ENCODE data around the gene ARF4. TPM values are rescaled to one million over a fixed set of nuclear protein-coding genes. Genes with fewer than 3 reads are reported as not detected.

The ARF4 gene
- total RNA-seq, 2 donors from 2014 or later: 213 to 250 TPM

DNA sequence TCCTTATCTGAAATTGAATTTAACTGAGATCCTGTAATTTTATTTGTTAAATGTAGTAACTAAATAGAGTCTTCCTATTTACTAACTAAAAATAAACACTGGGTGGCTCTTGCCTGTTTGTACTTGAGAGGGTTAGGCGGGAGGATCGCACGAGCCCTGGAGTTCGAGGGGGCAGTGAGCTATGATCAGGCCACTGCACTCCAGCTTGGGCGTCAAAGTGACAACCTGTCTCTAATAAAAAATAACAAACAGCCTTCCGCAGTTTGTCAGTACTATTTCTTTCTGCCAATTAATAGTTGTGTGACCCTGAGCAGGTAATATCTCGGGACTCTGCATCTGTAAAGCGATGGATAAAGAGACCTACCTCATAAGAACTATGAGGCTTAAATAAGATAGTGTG lies 41.8 kb downstream of the ARF4 start:
- Histone ChIP-seq H3K27me3 (no peaks in the 10 kb centered on the region), H3K9ac (ENCODE audit: low read depth in 2 of 2, low read length in 2 of 2) (peak overlapping the region; percentile 94 to 97), H3K4me3 (peak overlapping the region; percentile 62), H3K27ac (peak overlapping the region; percentile 85), H3K36me3 (no peaks in the 10 kb centered on the region), H3K9me3 (no peaks in the 10 kb centered on the region), H3K4me1 (peaks cover 3% of the 10 kb centered on the region)
- intact Hi-C loops (cut with DNase I): loop anchor here (5.0 kb wide), 1 partner anchor 42 kb away; the partner anchor contains the start of gene ARF4
- DNase-seq: no peak
- TF ChIP-seq, protein P1, sequence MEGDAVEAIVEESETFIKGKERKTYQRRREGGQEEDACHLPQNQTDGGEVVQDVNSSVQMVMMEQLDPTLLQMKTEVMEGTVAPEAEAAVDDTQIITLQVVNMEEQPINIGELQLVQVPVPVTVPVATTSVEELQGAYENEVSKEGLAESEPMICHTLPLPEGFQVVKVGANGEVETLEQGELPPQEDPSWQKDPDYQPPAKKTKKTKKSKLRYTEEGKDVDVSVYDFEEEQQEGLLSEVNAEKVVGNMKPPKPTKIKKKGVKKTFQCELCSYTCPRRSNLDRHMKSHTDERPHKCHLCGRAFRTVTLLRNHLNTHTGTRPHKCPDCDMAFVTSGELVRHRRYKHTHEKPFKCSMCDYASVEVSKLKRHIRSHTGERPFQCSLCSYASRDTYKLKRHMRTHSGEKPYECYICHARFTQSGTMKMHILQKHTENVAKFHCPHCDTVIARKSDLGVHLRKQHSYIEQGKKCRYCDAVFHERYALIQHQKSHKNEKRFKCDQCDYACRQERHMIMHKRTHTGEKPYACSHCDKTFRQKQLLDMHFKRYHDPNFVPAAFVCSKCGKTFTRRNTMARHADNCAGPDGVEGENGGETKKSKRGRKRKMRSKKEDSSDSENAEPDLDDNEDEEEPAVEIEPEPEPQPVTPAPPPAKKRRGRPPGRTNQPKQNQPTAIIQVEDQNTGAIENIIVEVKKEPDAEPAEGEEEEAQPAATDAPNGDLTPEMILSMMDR (IDR thresholded peaks at IDR 0.05): no peak

- Histone ChIP-seq H3K4me3 (no peak overlapping the region), H3K27me3 (no peaks in the 10 kb centered on the region), H3K36me3 (no peaks in the 10 kb centered on the region), H3K9ac (ENCODE audit: low read depth in 2 of 2, low read length in 2 of 2) (no peak overlapping the region), H3K4me1 (peaks cover 6% of the 10 kb centered on the region), H3K9me3 (no peaks in the 10 kb centered on the region), H3K27ac (no peak overlapping the region)
- intact Hi-C loops (cut with DNase I): no loop called here
- no peak for DNase-seq
- TF ChIP-seq, protein P1 (IDR thresholded peaks at IDR 0.05): no peak
Observed at GRCh38 chr3:57546616-57547015, 50.5 kb downstream of the ARF4 start.

- Histone ChIP-seq H3K4me3 (no peak overlapping the region), H3K36me3 (no peaks in the 10 kb centered on the region), H3K27me3 (no peaks in the 10 kb centered on the region), H3K9me3 (no peaks in the 10 kb centered on the region), H3K27ac (no peak overlapping the region), H3K4me1 (peaks cover 6% of the 10 kb centered on the region), H3K9ac (ENCODE audit: low read depth in 2 of 2, low read length in 2 of 2) (no peak overlapping the region)
- TF ChIP-seq, protein P1 (IDR thresholded peaks at IDR 0.05): no peak
- intact Hi-C loops (cut with DNase I): no loop called here
- no peak for DNase-seq
Observed at GRCh38 chr3:57545636-57546268, 51.4 kb downstream of the ARF4 start.

GRCh38 chr3:57544181-57545125 lies 52.7 kb downstream of the ARF4 start, which contains the start of gene DNAH12:
DNAH12 (minus strand) TSS chr3:57544344; CDS start chr3:57542870, 1,474 bp downstream.
- Histone ChIP-seq H3K27ac (no peak within 1 kb of the TSS), H3K4me3 (peak within 1 kb of the TSS; percentile 23), H3K27me3 (no peaks in the 10 kb centered on the region), H3K9me3 (no peaks in the 10 kb centered on the region), H3K36me3 (no peaks in the 10 kb centered on the region), H3K4me1 (peaks cover 6% of the 10 kb centered on the region), H3K9ac (ENCODE audit: low read depth in 2 of 2, low read length in 2 of 2) (peak within 1 kb of the TSS in 1 of 2 donors; percentile 43)
- intact Hi-C loops (cut with DNase I): no loop called here
- peak; percentile 55 for DNase-seq
- TF ChIP-seq, protein P1 (IDR thresholded peaks at IDR 0.05): no peak

DNA sequence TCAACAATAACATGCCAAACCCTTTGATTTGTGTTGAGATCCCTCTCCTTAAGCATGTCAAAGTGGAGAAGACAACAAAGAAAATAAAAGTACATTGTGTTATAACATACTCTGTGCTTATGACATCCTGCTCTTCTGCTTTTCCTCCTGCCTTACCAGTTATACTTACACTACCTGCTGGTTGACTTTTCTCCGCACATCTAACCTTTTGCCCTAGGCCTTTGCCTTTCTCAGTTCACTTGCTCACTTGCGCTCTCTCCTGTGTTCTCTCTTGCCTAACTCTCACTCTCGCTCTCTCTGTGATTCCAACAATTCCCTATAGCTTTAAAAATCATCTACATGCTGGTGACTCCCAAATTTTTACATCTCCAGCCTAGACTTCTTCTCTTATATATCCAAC lies 58.7 kb downstream of the ARF4 start:
- DNase-seq: no peak
- H3K4me3 ChIP-seq: no peak overlapping the region
- intact Hi-C loops (cut with DNase I): no loop called here
- TF ChIP-seq, protein P1 (IDR thresholded peaks at IDR 0.05): no peak
- H3K4me1 ChIP-seq: no peaks in the 10 kb centered on the region
- H3K27ac ChIP-seq: no peak overlapping the region
- H3K9me3 ChIP-seq: no peaks in the 10 kb centered on the region
- H3K9ac ChIP-seq (ENCODE audit: low read depth in 2 of 2, low read length in 2 of 2): no peak overlapping the region
- no peaks in the 10 kb centered on the region for H3K36me3 ChIP-seq
- H3K27me3 ChIP-seq: no peaks in the 10 kb centered on the region

All from colonic mucosa (tissue), 4 donors.